GM18505 (cell line): ENCODE results near the gene PTGES3L.
"Not testable (repeated sequence)": the region's sequence is repeated elsewhere in the genome, so short reads cannot be mapped to it uniquely, and the experiment has no call there.

ENCODE experiments used
- ATAC-seq: cut with Tn5 transposase; IDR thresholded peaks from one replicate; pipeline ENCODE4 v1.9.1; 2021; ENCODE audit not compliant: unreplicated experiment
- POLR2A ChIP-seq: IDR thresholded peaks from 4 replicates; pipeline ENCODE4 v1.6.1; 2011; ENCODE audit warnings: borderline replicate concordance; ENCODE audit not compliant: insufficient read depth, insufficient read length; ENCODE audit errors: extremely low read depth

The PTGES3L gene

GRCh38 chr17:42975265-42975664, 4.6 kb downstream of the PTGES3L start:
- no peak for ATAC-seq
- no peak for TF ChIP-seq POLR2A

DNA sequence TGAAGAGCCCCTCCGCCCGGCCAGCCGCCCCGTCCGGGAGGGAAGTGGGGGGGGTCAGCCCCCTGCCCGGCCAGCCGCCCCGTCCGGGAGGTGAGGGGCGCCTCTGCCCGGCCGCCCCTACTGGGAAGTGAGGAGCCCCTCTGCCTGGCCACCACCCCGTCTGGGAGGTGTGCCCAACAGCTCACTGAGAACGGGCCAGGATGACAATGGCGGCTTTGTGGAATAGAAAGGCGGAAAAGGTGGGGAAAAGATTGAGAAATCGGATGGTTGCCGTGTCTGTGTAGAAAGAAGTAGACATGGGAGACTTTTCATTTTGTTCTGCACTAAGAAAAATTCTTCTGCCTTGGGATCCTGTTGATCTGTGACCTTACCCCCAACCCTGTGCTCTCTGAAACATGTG, 6.6 kb downstream of the PTGES3L start:
- not testable (repeated sequence) for ATAC-seq

- ATAC-seq = no peak
- TF ChIP-seq POLR2A = no peak
These were observed 8.3 kb downstream of the PTGES3L start for GRCh38 chr17:42971589-42971988.

DNA sequence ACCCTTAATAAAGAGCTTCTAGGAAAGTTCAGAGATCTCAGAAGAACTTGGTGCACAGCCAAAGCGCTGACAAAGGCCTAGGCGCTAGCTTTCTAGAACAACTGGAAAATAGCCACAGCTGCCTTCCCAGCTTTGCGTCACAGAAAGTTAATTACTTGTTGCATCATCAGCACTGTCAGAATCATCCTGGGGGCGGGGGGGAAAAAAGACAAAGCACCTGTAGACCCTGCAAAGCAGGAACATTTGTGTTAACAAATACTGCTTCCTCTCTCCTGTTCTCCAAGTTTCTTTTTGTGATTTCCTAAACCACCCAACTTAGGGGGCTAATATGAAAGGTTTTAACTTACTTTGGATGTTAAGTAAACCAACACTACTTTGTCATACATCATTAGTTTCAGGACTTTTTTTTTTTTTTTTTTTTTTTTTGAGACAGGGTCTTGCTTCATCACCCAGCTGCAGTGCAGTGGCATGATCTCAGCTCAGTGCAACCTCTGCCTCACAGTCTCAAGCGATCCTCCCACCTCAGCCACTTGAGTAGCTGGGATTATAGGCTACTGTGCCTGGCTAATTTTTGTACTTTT, 10.8 kb downstream of the PTGES3L start:
- no peak for TF ChIP-seq POLR2A
- no peak for ATAC-seq

GRCh38 chr17:42967925-42968324, 12.0 kb downstream of the PTGES3L start:
- no peak for ATAC-seq
- no peak for TF ChIP-seq POLR2A

- peak; percentile 73 for ATAC-seq
- TF ChIP-seq POLR2A = peak; percentile 93
These were observed 15.5 kb downstream of the PTGES3L start, which contains the start of gene AARSD1 for GRCh38 chr17:42964161-42964932. Gene AARSD1 (minus strand): TSS chr17:42964454. CDS start chr17:42964440, 14 bp downstream.

DNA sequence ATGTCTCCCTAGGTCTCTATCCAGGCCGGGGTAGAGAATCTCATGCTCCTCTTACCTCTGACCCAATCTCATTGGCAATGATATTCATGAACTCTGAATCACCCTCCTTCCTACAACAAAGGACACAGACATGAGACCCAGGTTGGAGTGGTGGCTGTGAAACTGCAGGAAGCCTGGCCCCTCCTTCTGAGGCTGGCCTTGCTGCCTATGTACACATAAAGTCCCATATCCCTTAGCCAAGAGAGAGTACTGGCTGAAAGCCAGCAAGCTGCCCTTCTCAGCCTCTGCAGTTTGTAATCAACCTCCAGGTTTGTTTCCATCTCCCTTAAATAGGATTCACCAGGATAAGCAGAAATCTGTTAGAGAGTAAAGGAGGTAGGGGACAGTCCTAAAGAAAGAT, 26.2 kb downstream of the PTGES3L start:
- TF ChIP-seq POLR2A = no peak
- ATAC-seq = no peak

GRCh38 chr17:42950044-42950783, 29.7 kb downstream of the PTGES3L start:
- no peak for ATAC-seq
- no peak for TF ChIP-seq POLR2A

DNA sequence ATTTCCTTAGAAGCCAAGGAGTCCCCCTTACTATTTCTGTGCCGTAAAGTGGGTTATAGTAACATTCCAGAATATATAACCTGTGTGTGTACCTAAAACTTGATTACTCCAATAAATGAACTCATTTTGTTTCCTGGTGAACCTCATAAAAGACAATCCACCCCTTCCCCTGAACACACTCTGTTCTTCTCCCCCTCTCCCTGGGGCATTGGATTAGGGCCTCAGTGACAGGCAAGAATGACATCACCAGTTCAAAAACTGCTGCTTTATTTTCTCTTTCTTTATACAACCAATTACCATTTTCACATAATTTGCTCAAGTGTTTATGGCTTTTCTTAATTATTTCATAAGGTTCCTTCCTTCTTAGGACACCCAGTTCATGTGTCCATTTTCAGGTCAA, 33.1 kb downstream of the PTGES3L start:
- ATAC-seq = no peak
- no peak for TF ChIP-seq POLR2A

GRCh38 chr17:42944211-42944610, 35.7 kb downstream of the PTGES3L start:
- TF ChIP-seq POLR2A = no peak
- no peak for ATAC-seq

DNA sequence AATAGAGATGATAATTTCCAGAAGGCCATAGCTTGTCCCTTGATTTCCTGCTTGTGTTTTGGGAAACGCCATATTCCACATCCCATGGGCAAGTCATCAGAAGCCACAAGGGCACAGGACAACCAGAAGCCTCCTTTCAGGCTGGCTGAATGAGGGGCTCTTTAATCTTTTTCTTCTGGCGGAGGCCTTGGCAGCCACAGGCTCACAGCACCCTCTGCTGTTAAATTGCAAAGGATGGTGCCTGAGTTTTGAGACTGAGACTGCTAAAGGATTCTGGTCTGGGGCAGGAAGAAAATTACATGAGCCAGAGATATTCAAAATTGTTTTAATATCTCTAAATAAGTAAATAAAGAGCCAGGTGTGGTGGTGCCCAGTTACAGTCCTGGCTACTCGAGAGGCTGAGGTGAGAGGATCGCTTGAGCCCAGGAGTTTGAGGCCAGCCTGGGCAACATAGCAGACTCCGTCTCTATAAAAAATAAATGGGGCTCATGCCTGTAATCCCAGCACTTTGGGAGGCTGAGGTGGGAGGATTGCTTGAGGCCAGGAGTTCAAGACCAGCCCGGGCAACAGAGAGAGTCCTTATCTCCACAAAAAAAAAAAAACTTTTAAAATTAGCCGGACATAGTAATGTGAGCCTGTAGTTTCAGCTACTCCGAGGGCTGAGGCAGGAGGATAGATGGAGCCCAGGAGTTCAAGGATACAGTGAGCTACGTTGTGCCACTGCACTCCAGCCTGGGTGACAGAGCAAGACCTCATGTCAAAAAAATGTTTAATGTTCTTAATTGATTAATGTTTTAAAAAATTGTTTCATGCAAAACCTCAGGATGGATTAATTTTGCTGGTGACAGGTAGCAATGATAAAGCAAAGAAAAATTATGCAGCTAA, 41.9 kb downstream of the PTGES3L start:
- no peak for TF ChIP-seq POLR2A
- ATAC-seq = no peak

GRCh38 chr17:42929497-42929844, 50.4 kb downstream of the PTGES3L start:
- TF ChIP-seq POLR2A = no peak
- ATAC-seq = no peak
